ENCODE measurements around the gene CDH13. TPM values are rescaled to one million over a fixed set of nuclear protein-coding genes. Genes with fewer than 3 reads are reported as not detected.

Gene CDH13
- total RNA-seq, 1 experiment from 2014 or later, result 49.3 TPM

DNA sequence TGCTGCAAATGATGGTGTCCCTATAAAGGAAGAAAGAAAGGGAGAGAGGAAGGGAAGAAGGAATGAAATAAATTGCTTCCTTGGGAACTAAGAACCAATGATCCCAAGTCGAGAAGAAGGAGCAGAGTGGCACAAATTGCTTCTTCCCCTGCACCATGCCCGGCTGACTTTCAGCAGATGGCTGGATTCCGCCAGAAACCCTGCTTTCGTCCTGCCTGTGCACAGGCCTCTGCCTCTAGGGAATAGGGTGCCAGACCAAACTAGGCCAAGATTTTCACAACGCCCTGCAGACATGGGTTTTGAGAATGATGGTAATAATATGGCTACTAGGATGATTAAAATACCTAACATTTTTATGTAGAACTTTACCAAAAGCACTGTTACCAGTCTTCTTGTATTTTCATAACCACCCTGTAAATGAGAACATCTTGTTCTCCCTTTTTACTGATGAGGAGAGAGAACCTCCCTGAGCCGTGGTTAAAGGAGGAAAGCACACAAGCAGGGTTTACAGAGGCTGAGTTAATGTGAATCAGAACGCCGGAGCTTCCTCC, 1058.9 kb downstream of the CDH13 start:
- BruUV-seq (replicated peaks), result no TSS peak
- no peaks in the 10 kb centered on the region for H3K27me3 Mint-ChIP-seq (ENCODE audit: insufficient read depth, unreplicated experiment)
- no peak overlapping the region for H3K27ac Mint-ChIP-seq (ENCODE audit: low read depth, unreplicated experiment)
- peaks cover 15% of the 10 kb centered on the region for H3K4me1 Mint-ChIP-seq (ENCODE audit: insufficient read depth, unreplicated experiment)
- H3K4me3 Mint-ChIP-seq (ENCODE audit: unreplicated experiment), result no peak overlapping the region
- no peaks in the 10 kb centered on the region for H3K9me3 Mint-ChIP-seq (ENCODE audit: unreplicated experiment)
- DNase-seq (ENCODE audit: unreplicated experiment), result no peak
- TF ChIP-seq, protein P1, sequence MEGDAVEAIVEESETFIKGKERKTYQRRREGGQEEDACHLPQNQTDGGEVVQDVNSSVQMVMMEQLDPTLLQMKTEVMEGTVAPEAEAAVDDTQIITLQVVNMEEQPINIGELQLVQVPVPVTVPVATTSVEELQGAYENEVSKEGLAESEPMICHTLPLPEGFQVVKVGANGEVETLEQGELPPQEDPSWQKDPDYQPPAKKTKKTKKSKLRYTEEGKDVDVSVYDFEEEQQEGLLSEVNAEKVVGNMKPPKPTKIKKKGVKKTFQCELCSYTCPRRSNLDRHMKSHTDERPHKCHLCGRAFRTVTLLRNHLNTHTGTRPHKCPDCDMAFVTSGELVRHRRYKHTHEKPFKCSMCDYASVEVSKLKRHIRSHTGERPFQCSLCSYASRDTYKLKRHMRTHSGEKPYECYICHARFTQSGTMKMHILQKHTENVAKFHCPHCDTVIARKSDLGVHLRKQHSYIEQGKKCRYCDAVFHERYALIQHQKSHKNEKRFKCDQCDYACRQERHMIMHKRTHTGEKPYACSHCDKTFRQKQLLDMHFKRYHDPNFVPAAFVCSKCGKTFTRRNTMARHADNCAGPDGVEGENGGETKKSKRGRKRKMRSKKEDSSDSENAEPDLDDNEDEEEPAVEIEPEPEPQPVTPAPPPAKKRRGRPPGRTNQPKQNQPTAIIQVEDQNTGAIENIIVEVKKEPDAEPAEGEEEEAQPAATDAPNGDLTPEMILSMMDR (IDR thresholded peaks at IDR 0.05; ENCODE audit: unreplicated experiment), result no peak
- intact Hi-C loops (cut with micrococcal nuclease), result loop anchor here (5.0 kb wide), 1 partner anchor 122 kb away; the partner anchor contains the start of gene HSBP1
- ChIA-PET CTCF (interaction anchor here (0.6 kb wide), 1 partner anchor 304 kb away, joined by 3 read pairs; no protein-coding TSS in a partner anchor), POLR2A (no interaction called here)
- peaks cover 2% of the 10 kb centered on the region for H3K36me3 Mint-ChIP-seq (ENCODE audit: insufficient read depth, unreplicated experiment)

DNA sequence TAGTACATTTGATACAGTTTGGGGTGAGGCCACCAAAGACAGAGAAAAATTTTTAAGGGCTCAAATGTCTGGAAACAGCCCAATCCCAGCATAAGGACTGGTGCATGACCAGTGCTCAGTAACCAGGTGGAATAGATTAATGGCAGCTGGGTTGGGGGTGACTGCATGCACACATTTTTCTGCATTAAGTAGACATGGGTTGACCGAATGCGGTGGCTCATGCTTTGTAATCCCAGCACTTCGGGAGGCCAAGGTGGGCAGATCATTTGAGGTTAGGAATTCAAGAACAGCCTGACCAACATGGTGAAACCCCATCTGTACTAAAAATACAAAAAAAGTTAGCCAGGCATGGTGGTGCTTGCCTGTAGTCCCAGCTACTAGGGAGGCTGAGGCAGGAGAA, 1060.0 kb downstream of the CDH13 start:
- ChIA-PET CTCF (interaction anchor here (0.6 kb wide), 1 partner anchor 140 kb away, joined by 3 read pairs; no protein-coding TSS in a partner anchor), POLR2A (no interaction called here)
- DNase-seq (ENCODE audit: unreplicated experiment), result no peak
- TF ChIP-seq, protein P1 (IDR thresholded peaks at IDR 0.05; ENCODE audit: unreplicated experiment), result no peak
- H3K27ac Mint-ChIP-seq (ENCODE audit: low read depth, unreplicated experiment), result no peak overlapping the region
- H3K27me3 Mint-ChIP-seq (ENCODE audit: insufficient read depth, unreplicated experiment), result no peaks in the 10 kb centered on the region
- H3K9me3 Mint-ChIP-seq (ENCODE audit: unreplicated experiment), result no peaks in the 10 kb centered on the region
- intact Hi-C loops (cut with micrococcal nuclease), result loop anchor here (5.0 kb wide), 1 partner anchor 121 kb away; the partner anchor contains the start of gene HSBP1
- no peak overlapping the region for H3K4me3 Mint-ChIP-seq (ENCODE audit: unreplicated experiment)
- no TSS peak for BruUV-seq (replicated peaks)
- peaks cover 6% of the 10 kb centered on the region for H3K36me3 Mint-ChIP-seq (ENCODE audit: insufficient read depth, unreplicated experiment)
- peaks cover 20% of the 10 kb centered on the region for H3K4me1 Mint-ChIP-seq (ENCODE audit: insufficient read depth, unreplicated experiment)

DNA sequence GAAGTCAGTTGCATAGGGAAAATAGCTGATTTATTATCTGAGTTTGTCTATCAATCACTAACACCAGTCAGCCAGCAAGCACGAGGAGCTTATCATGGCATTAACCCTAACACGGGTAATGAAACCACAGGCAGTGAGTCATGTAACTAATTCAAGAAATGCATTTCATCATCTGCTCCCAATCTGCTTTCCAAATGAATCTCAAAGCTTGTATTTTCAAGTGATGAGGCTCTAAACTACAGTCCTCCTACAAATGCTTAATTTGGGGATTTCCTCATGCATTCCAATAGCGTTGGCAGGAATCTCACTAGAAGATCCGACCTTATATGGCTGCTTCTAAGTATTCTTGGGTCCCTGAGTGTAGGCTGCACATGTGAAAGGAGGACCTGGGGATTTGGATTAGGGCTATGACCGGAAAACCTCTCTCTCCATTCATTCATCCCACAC, 1062.6 kb downstream of the CDH13 start:
- peaks cover 6% of the 10 kb centered on the region for H3K36me3 Mint-ChIP-seq (ENCODE audit: insufficient read depth, unreplicated experiment)
- no peaks in the 10 kb centered on the region for H3K27me3 Mint-ChIP-seq (ENCODE audit: insufficient read depth, unreplicated experiment)
- no peak overlapping the region for H3K4me3 Mint-ChIP-seq (ENCODE audit: unreplicated experiment)
- peak overlapping the region; percentile 34 for H3K27ac Mint-ChIP-seq (ENCODE audit: low read depth, unreplicated experiment)
- ChIA-PET POLR2A (interaction anchor here (0.9 to 1.2 kb wide), 2 partner anchors 9 to 119 kb away, joined by 5 read pairs; partner anchors contain the start of gene HSBP1), CTCF (interaction anchor here (0.6 kb wide), 1 partner anchor 1738 kb away, joined by 4 read pairs; no protein-coding TSS in a partner anchor)
- TF ChIP-seq, protein P1 (IDR thresholded peaks at IDR 0.05; ENCODE audit: unreplicated experiment), result no peak
- peaks cover 20% of the 10 kb centered on the region for H3K4me1 Mint-ChIP-seq (ENCODE audit: insufficient read depth, unreplicated experiment)
- peak; percentile 89 for DNase-seq (ENCODE audit: unreplicated experiment)
- intact Hi-C loops (cut with micrococcal nuclease), result loop anchor here (5.0 kb wide), 1 partner anchor 118 kb away; the partner anchor contains the start of gene HSBP1
- BruUV-seq (replicated peaks), result no TSS peak
- no peaks in the 10 kb centered on the region for H3K9me3 Mint-ChIP-seq (ENCODE audit: unreplicated experiment)

DNA sequence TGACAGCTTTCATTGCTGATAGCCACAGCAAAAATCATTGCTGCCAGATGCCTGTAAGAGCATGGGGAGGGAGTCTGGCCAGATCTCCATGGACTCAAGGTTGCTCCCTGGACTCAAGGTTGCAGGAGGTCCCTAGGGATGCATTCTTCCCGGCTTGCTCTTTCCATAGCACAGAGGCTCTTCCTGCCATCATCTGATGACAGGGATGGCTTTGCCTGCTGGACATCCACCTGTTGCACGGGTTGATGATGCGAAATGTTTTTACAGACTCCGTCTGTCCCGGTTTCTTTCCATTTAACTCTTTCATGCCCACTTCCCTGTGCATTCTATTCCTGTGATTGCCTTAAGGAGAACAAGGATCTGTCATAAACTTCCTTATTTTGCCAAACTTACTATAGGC, 1065.5 kb downstream of the CDH13 start:
- Mint-ChIP-seq H3K27me3 (ENCODE audit: insufficient read depth, unreplicated experiment) (no peaks in the 10 kb centered on the region), H3K4me3 (ENCODE audit: unreplicated experiment) (no peak overlapping the region), H3K4me1 (ENCODE audit: insufficient read depth, unreplicated experiment) (peaks cover 20% of the 10 kb centered on the region), H3K9me3 (ENCODE audit: unreplicated experiment) (no peaks in the 10 kb centered on the region), H3K36me3 (ENCODE audit: insufficient read depth, unreplicated experiment) (peaks cover 6% of the 10 kb centered on the region), H3K27ac (ENCODE audit: low read depth, unreplicated experiment) (no peak overlapping the region)
- TF ChIP-seq, protein P1 (IDR thresholded peaks at IDR 0.05; ENCODE audit: unreplicated experiment), result no peak
- DNase-seq (ENCODE audit: unreplicated experiment), result no peak
- no TSS peak for BruUV-seq (replicated peaks)
- intact Hi-C loops (cut with micrococcal nuclease), result no loop called here
- CTCF ChIA-PET, result no interaction called here
- POLR2A ChIA-PET, result no interaction called here

Measured in MCF 10A (cell line).